HK-2 (cell line): Measurements from ENCODE around the gene BLVRB.
"Not testable (repeated sequence)": the region's sequence is repeated elsewhere in the genome, so short reads cannot be mapped to it uniquely, and the experiment has no call there.

Source experiments
- DNase-seq: peaks from one replicate; pipeline ENCODE4 v3.0.0-alpha.2; 2018; ENCODE audit not compliant: unreplicated experiment

Gene BLVRB

DNA sequence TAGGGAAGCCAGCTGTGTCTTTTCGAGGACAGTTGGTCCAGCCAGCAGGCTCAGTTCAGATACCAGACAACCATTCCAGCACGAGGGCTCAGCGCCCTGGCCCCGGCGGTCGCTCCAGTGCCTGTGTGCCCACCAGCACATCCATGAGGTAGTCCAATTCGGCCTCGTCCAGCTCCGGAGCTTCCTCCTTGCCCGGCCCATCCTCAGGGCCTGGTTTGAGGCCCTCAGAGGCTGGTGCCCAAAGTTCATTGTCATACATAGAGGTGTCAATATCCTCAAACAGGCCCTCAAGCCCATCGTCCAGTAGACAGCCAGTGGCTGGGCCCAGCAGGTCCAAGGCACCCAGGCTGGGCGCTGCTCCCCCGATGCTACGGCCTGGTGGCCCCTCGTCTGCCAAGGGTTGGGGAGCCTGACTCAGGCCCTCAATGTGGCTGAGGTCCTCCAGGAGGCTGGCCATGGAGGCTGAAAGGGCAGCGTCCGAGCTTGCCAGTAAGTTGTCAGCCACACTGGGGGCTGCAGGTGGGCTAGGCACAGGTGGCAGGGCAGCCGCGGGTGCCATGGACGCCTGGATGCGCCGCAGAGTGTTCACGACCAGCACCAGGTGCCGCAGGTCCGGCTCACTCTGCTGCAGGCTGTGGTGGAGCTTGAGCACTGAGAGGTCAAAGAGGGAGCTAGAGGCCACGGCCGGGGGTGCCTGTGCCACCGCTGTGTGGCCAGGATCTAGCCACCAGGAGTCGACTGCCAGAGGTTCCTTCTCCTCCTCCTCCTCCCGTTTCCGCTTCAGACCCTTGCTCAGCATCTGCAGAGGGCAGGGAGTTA, 42.6 kb downstream of the BLVRB start:
- DNase-seq, result no peak

- no peak for DNase-seq
Observed at GRCh38 chr19:40421993-40422747, 43.4 kb downstream of the BLVRB start.

DNA sequence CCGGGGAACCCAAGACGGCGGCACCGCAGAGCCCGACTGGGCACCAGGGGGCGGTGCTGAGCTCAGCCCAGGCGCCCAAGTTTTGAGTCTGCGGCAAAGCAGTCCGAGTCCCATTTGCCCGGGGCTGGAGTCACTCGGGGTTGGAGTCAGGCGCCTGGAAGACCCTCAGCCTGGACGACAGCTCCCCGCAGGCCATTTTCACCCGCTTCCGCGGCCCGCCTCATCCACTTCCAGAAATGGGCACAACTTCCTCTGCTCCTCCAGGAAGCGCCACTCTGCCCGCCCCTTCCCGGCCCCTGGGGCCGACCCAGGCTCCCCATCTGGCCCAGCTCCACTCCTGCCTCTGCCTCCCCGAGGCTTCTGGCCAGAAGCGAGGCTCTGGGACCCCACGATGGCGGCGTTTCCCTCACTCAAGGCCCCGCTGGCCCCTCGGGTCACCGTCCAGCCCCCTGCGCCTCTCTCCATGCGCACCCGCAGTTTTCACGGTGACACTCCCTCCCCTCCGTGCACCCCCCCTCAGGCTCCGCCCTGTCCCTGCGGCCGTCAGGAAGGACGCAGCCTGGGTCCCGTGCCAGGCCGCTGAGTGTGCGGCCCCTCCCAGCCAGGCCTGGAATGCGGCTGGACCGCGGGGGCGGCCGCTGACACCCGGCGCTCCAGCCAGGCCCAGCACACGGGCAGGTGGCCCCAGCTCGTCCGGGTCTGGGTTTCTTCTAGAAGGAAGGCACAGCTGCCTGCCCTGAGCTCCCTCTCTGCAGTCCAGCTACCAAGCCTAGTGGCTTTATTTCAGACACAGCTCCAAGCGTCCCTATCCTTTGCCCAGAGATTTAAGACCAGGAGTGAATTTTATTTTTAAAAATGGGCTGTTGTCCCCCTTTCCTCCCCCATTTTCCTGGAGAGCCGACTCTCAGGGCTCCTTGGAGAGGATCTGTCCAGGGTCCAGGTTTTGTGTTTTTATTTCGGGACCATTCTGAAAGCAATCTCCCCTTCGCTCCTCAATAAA, 44.5 kb downstream of the BLVRB start:
- peak; percentile 93 for DNase-seq

- no peak for DNase-seq
Observed at GRCh38 chr19:40420451-40420765, 45.1 kb downstream of the BLVRB start.

- no peak for DNase-seq
Observed at GRCh38 chr19:40419780-40420179, 45.8 kb downstream of the BLVRB start.

- DNase-seq, result no peak
Observed at GRCh38 chr19:40419066-40419612, 46.4 kb downstream of the BLVRB start.

DNA sequence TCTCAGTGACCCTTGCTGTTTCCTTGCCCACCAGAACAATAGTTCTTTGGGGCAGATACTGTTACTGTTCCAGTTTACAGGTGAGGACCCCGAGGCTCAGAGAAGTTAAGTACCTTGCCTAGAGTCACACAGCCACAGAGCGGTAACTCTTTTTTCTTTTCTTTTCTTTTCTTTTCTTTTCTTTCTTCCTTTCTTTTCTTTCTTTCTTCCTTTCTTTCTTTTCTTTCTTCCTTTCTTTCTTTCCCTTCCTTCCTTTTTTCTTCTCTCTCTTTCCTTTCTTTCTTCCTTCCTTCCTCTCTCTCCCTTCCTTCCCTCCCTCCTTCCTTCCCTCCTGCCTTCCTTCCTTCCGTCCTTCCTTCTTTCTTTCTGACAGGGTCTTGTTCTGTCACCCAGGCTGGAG, 47.5 kb downstream of the BLVRB start:
- DNase-seq, result no peak

DNA sequence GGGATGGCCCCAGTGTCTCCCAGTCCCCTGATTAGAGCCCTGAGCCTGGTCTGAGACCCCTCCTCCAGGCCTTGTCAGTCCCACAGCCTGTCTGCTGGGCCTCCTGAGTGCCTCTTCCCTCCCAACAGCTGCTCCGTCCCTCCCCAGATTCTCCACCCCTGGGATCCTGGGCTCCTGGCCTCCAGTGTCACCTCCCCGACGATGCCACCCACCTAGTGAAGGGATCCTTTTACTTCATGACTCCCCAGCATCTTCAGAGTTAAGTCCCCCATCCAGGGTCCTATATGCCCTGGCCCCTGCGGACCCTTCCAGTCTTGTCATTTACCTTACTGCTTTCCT, 47.9 kb downstream of the BLVRB start:
- DNase-seq, result no peak

DNA sequence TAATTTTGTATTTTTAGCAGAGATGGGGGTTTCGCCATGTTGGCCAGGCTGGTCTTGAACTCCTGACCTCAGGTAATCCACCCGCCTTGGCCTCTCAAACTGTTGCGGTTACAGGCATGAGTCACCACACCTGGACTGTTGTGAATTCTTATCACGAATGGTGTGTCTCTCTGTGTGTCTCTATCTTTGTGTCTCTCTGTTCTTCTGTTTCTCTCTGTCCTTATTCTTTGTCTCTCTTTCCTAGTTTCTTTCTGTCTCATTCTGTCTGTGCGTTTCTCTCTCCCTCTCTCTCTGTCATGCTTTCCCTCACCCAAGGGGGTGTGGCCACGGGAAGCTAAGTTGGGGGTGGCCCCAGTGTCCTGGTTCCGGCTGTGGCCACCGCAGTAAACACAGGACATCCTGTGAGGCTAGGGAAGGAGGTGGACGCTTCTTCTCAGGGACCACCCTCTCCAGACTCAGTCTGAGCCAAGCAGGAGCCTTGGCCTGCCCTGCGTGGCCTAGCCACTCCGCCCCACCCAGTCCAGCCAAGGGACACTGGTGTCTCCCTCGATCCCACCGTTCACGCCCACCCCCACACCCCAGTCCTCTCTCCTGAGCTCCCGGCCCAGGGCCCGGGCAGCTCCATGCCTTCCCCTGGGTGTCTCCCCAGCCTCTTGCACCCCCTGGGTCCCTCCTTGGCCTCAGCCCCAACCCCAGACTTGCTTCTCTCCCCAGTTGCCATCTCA, 48.5 kb downstream of the BLVRB start:
- peak; percentile 45 for DNase-seq

DNA sequence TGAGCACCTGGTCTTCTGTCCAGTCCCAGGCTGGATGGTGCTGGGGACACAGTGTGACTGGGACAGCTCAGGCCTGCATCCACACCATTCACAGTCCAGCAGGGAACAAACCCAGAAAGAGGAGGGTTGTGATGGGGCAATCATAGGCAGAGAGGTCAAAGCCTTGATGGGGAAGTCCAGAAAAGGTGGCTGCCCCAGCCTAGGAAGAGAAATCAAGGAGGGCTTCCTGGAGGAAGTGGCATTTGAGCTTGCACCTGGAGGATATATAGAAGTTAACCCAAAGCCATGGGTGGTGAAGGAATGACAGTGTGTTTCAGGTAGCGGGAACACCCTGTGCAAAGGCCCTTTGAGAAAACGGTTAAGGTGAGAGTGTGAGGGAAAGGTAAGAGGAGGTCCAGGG, 49.8 kb downstream of the BLVRB start:
- DNase-seq, result no peak

DNA sequence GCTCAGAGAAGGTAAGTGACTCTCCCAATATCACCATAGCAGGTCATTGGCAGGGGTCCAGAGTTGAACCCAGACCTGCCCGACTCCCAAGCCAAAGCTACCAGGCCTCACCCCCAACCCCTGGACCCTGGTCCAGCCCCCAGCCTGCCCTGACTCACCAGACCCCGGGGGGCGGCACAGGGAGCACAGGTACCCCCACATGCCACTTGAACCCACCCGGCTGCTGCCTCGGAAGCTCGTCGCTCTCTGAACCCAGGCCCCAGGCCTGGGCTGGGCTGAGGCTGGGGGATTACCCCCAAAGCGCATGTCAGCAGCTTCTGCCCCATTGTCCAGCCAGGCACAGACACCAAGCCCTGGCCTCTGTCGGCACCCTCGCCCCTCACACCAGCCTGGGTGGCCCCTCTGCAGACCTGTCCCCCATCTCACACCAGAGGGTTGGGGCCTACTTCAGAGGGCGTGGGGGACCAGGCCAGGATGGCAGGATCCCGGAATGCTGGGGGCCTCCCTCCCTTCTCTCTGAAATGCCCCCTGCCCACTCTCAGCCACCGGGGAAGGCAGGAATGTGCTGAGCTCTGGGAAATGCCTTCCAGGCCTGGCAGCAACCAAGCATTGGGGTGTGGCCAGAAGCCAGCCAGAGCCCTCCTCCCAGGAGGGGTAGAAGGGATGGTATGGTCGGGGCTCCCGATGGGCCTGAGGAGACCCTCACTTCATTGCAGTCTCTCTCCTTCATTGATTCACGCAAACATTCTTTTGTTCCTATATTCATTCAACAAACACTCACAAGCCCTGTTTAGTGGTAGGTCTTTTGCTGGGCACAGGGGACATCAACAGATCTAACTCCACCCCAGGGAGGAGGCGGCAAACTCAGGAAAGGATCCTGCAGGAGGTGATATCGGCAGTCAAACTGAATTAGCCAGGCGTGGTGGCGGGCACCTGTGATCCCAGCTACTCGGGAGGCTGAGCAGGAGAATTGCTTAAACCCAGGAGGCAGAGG, 50.7 kb downstream of the BLVRB start:
- DNase-seq, result no peak

DNA sequence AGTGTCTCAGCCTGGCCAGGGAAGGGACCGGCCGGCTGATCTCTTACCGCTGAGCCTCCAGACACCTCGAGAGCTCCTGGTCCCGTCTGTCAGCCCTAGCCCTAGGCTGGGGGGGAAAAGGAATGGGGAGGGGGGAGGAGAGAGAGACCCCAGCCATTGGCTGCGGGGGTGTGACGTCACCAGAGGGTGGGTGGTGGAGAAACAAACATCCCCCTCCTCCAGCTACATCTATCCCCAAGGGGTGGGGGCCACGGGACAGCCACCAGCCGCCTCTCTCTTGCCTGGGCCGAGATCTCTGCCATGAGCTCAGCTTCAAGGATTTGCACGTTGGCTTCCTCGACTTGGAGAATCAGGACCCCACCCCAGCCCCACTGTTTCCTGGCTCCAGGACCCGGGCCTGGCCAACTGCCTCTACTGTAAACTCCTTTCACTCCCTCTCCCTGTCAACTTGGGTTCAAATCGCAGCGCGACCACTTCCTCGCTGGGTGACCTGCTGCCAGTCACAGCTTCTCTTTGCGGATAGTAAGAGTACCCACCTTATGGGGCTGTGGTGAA, 52.2 kb downstream of the BLVRB start, which contains the start of gene PRX:
Gene PRX (minus strand): TSS at position 88 of the 555 bp plus-strand sequence. CDS start 5,446 bp downstream, outside the sequence.
- no peak for DNase-seq

DNA sequence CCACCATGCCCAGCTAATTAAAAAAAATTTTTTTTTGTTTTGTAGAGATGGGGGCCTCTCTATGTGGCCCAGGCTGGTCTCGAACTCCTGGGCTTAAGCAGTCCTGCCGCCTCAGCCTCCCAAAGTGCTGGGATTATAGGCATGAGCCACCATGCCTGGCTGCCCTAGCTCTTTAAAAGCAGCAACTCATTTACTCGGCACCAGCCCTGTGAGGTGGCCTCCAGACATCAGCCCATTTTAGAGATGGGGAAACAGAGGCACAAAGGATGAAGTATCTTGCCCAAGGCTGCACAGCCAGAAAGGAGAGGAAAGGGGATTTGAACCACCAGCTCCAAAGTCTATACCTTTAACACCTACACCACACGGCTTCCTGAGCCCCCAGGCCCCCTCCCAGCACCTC, 52.7 kb downstream of the BLVRB start:
- DNase-seq, result no peak

GRCh38 chr19:40411958-40412499, 53.5 kb downstream of the BLVRB start:
- DNase-seq, result no peak

- DNase-seq, result no peak
Observed at GRCh38 chr19:40411125-40411842, 54.3 kb downstream of the BLVRB start.

DNA sequence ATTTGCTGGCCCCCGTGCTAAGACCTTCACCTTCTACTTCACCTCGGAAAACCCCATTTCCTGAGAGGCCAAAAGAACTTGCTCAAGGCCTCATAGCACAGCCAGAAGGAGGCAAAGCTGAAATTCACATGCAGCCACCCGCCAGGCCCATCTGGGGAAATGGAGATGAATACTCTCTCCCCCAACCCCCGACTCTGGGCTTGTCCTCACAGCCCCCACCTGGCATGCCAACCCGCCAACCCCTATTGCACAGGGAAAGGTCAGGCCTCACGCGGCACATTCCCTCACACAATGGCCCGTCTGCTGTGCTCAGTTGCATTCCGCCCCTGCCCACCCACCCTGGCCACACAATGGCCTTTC, 55.5 kb downstream of the BLVRB start:
- DNase-seq, result no peak

DNA sequence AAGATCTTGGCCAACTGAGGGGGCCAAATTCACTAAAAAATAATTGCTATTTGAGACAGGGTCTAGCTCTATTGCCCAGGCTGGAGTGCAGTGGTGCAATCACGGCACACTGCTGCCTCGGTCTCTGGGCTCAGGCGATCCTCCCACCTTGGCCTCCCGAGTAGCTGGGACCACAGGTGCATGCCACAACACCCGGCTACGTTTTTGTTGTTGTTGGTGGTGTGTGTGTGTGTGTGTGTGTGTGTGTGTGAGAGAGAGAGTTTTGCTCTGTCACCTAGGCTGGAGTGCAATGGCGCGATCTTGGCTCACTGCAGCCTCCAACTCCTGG, 57.0 kb downstream of the BLVRB start:
- not testable (repeated sequence) for DNase-seq

DNA sequence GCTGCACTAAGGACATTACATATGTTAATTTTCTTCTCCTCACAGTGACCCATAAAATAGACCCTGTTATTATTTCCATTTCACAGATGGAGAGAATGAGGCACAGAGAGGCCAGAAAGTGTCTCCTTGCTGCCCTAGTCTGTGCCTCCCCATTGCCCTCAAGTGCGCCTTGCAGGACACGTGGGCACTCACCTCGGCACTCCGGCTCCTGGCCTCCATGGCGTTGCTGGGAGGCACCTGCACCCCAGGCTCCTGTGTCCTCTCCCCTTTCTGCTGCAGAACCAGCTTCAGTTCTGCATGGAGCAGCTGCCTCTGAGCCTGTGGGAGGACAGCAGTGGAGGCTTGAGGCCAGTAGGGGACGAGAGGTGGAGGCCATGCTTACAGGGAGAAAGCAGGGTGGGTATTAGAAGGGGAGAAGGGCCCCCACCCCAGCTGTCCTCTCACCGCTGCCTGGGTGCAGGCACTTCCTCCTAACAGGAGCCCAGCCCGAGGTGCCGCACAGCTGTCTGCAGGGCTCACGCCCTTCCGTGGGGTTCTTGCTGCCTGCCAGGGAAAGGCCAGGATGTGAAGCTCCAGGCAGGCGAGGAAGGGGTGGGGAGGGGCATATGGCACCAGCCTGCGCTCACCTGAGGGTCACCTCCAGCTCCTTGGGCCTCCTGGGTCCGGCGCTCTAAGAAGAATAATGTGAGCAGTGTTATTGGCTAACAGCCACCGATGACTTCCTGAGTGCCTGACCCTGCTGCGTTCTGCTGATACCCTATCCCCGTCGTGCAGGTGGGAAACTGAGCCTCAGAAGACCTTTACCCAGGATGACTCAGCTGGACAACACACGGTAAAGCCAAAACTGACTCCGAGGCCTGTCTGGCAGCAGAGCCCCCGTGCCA, 57.6 kb downstream of the BLVRB start:
- no peak for DNase-seq
